HG03520 (cell line): ENCODE results near the gene PTGES2.
"Not testable (repeated sequence)": the region's sequence is repeated elsewhere in the genome, so short reads cannot be mapped to it uniquely, and the experiment has no call there.

Experiments used
- ATAC-seq: cut with Tn5 transposase; IDR thresholded peaks from one replicate; pipeline ENCODE4 v1.9.1; 2021; ENCODE audit warnings: mild to moderate bottlenecking, moderate library complexity; ENCODE audit not compliant: unreplicated experiment

PTGES2 gene

DNA sequence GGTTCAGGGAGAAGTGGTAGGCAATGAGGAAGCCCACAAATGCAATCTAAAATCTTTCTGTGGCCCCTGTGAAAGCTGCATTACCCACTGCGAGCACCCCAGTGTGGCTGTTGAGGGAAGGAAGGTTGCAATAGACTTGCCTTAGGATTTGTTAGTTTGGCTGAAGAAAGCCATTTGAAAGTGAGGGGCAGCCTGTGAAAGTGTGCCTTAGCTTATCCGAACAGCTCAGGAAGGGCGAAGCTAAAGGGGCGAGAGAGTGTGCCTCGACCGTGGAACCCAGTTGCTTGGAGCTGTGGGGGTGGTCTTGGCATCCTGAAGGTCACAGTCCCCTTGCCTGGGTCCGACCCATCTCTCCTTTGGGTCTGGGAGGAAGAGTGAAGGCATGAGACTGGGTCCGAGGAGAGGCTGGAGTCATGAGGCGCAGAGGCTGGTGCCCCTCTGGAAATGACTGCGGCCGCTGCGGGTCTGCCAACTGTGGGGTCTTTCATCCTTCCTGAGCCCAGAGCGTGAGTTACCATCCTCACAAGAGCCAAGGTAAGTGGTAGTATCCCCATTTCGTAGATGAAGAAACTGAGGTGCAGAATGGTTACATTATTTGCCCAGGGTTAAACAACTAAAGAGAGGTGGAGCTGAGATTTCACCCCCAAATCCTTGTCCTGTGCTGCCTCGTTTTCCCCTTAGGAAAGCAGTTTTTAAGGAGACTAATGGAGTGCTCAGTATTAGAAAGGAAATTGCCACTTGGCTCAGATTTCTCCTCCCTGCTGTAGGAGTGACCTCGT lies 35.1 kb downstream of the PTGES2 start:
- ATAC-seq, result no peak

DNA sequence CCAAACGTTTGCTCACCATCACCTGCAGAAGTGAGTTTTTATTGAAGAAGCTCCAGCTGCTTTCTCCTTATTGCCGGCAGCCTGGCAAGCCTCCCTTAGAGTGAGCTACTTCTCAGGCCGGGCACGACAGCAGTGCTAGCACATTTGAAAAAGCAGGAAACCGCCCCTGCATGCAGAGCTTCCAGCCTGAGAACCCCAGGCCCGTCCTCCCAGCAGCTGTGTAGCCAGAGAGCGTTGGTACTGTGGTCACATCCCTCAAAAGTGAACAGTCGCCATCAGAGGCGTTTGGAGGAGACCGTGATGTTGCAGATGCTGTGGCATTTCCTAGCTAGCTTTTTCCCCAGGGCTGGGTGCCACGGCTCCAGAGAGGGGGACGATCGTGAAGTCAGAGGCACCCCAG lies 36.0 kb downstream of the PTGES2 start:
- ATAC-seq, result no peak

DNA sequence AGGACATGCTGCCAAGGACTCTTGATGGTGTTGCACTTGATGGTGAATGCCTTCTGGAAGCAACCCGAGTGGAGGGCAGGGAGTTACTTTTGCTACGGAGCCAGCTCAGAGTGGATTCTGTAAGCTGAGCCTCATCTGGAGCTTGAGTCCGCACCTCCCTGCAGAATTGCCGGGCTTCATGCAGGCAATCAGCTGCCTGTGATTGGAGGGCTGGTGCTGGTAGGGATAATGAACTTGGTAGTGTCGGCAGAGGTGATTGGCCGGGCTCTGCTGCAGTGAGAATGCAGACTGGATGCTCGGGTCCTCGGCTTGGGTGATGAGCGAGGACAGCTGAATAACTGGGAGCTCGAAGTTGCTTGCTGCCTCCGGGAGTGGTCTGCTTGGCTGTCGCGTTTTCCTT lies 36.4 kb downstream of the PTGES2 start:
- ATAC-seq, result no peak

DNA sequence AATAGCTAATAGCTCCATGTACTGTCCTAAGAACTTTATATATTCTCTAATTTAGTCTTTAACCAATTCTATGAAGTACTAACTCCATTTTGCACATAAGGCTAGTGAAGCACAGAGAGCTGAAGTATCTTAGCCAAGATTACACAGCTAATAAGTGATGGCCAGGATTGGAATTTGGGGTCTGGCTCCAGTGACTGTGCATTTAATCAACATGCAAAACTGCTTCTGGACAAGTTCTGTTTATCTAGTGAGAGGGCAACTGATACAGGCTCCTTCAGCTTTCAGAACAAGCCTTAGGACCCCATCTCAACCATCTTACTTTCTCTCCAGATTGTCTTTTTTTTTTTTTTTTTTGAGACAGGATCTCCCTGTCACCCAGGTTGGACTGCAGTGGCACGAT lies 38.2 kb downstream of the PTGES2 start:
- ATAC-seq, result no peak

DNA sequence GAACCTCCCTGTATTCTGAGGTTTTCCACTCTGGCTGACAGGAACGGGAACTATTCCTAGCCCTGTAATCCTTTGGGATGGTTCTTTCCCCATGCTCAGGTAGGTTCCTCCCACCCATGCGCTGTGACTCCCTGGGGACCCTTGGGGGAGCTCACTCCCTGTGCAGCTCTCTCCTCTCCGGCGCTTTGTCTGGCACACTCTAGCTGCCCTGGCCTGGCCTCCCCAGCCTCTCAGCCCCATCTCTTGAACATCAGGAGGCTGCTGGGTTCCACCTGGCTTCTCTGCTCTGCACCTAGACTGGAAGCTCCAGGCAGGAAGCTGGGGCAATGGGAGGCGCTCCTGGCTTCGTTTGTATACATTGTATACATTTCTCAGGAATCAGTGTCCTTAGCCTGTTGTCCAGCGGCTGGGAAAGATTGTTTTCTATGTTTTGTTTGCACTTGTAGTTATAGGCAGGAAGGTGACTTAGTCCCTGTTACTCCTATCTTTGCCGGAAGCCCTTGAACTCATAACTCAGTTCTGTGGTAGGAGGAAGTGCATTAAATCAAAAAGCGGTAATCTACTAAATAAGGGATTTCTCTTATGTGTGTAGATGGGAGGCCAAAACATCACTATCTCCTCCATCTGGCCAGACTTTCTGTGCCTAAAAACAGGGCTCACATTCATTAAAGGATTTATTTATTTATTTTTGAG lies 39.1 kb downstream of the PTGES2 start:
- no peak for ATAC-seq

DNA sequence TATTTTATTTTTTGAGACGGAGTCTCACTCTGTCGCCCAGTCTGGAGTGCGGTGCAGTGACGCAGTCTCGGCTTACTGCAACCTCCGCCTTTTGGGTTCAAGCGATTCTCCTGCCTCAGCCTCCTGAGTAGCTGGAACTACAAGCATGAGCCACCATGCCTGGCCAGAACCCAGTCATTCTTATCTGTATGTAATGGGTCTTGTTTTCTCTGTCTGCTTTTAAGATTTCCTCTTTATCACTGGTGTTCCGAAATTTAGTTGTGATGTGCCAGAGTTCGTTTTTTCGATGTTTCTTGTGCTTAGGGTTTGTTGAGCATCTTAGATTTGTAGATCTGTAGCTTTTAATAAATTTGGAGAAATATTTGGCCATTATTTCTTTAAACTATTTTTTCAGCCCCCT lies 40.3 kb downstream of the PTGES2 start:
- ATAC-seq, result no peak

DNA sequence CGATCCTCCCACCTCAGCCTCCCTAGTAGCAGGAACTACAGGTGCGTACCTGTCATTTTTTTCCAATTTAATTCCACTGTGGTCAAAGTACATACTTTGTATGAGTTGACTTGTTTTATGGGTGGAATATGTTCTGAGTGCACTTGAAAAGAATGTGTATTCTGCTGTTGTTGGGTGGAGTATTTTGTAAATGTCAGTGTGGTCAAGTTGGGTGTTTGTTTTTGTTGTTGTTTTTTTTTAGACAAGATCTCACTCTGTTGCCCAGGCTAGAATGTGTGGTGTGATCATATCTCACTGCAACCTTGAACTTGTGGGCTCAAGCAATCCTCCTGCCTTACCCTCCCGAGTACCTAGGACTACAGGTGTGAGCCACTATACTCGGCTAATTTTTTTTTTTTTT lies 41.6 kb downstream of the PTGES2 start:
- ATAC-seq, result no peak

DNA sequence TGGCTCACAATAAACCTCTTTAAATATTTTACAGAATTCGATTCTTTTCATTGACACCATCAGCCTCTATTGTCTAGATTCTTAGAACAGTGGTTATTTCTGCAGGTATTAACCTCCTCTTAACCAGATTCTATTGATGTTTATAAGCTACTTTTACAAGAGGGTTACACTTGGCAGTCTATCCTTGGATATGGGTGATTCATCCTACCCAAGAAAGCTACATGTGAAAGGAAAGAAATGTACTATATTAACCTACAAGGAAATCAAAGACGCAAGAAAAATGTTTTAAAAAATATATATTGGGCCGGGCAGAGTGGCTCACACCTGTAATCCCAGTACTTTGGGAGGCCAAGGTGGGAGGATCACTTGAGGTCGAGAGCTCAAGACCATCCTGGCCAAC lies 42.8 kb downstream of the PTGES2 start:
- ATAC-seq, result no peak

DNA sequence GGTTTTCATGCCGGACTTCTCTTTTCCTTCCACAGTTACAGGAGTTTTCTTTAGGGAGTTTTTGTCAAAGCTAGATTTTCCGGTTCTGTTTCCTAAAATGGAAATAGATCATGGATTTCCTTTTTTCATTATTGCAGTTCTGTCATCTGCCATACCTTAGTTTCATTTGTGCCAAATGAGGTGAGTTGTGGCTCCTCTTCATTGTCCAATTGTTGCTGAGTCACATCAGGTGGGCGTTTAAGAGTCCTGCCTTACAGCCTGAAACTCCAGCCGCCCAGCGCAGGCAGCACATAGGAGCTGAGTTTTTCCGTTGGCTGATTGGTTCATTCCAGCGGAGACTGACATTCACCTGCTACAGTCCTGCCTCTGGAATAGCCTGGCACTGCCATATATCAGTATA lies 45.4 kb downstream of the PTGES2 start:
- no peak for ATAC-seq

DNA sequence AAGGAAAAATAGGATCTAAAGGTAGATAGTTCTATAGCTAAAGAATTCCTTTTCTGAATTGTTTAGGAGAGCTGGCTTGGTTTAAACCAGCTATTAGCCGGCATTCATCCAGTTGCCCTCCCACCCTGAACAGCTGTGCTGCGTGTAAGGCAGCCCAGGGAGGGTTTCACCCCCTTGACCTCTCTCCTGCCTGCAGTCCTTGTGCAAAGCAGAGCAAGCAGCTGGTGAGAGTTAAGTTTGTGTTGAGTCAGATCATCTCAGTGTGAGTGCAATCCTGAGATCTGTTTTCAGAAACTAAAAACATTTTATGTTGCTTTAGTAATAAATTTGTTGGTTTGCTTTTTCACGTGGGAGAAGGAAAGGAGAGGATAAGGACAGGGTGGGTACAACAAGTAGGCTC lies 46.5 kb downstream of the PTGES2 start:
- ATAC-seq, result no peak

DNA sequence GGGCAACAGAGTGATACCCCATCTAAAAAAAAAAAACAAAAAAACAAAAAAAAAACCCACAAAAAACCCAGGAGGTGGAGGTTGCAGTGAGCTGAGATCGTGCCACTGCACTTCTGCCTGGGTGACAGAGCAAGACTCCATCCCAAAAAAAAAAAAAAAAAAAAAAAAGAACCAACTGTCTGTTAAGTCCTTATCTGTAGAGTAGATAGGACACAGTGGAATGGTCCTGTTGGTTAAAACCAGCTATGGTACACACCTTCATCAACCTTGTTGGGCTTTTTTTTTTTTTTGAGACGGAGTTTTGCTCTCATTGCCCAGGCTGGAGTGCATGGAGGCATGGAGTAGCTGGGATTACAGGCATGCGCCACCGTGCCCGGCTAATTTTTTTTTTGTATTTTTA lies 47.3 kb downstream of the PTGES2 start:
- ATAC-seq, result no peak

DNA sequence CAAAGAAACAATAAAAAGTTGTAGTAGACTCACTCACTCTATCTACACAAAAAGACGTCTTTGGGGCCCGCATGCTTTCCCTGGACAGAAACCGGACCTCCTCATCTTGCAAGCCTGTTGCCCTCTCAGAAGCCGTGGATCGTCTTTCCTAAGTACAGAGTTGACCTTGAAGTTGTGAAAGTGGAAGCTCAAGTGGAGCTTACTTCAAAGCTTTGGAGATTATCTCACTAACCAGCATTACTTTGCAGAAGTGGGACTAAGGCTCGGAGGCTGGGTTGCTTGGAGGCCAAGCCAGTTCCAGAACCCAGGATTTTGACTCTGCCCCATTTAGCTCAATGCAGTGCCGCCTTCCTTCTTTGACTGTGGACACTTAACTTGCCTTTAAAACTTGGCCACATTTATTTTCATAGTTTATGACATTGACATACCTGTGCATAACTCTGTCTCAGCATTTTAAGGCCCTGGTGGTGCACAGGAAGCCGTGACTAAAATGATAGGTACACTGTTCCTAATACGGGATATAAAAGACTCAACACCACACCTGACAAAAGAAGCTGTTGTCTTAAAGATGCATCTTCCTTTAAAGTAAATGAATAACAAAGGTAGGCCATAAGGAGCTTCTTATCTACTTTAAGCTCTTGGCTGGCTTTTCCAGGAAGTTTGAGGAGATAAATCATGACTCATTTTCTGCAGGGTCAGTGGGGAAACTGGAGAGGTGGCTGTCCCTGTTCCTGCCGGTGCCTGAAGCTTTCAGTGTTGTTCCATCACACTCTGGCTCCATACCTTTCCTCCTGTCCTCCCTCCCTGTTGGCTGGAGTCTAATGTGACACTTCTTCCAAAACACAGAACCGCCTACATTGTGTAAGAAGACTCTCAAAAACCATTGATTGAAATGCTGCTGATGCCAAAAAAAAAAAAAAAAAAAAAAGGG lies 48.8 kb downstream of the PTGES2 start:
- ATAC-seq, result no peak

DNA sequence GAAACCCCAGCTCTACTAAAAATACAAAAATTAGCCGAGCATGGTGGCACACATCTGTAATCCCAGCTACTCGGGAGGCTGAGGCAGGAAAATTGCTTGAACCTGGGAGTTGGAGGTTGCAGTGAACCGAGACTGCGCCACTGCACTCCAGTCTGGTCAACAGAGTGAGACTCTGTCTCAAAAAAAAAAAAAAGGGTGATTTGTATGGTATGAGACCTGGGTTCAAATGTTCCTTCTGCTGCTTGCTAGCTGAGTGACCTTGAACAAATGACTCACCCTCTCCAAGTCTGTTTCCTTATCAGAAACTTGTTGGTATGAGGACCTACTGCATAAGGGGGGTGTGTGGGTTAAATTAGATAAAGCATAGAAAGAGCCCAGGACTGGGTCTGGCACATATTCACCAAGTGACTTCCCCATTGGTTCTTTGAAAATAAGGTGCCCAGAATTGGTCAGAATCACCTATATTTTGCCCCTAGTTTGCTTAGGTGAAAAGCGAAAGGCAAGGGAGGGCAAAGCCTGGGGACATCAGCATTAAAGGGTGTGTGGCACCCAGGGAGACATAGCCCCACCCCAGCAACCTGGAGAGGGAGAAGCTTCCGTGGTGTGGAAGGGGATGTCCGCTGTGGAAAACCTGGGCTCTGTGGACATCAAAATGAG lies 49.6 kb downstream of the PTGES2 start:
- no peak for ATAC-seq

DNA sequence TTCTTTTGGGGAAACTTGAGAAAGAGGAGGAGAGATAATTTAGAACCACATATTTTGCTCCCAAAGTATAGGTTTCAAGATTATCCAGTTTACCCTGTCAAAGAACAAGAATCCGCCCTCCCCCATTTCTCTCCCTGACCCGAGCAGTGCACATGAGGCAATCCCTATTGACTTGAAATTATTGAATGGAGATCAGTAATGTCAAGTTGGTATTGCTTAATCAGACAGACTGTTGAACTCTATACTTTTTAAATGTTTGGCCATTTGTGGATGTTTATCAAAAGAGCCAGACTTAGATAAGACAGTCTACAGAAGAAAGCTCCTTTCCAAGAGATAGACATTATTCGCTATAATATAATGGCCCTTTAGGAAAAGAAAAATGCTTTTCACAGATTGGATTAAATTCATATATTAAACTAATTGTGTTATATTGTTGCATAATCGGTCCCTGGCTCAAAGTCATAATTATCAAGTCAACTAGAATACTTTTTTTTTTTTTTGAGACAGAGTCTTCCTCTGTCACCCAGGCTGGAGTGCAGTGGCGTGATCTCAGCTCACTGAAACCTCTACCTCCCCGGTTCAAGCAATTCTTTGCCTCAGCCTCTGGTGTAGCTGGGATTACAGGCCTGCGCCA lies 54.2 kb downstream of the PTGES2 start:
- no peak for ATAC-seq

DNA sequence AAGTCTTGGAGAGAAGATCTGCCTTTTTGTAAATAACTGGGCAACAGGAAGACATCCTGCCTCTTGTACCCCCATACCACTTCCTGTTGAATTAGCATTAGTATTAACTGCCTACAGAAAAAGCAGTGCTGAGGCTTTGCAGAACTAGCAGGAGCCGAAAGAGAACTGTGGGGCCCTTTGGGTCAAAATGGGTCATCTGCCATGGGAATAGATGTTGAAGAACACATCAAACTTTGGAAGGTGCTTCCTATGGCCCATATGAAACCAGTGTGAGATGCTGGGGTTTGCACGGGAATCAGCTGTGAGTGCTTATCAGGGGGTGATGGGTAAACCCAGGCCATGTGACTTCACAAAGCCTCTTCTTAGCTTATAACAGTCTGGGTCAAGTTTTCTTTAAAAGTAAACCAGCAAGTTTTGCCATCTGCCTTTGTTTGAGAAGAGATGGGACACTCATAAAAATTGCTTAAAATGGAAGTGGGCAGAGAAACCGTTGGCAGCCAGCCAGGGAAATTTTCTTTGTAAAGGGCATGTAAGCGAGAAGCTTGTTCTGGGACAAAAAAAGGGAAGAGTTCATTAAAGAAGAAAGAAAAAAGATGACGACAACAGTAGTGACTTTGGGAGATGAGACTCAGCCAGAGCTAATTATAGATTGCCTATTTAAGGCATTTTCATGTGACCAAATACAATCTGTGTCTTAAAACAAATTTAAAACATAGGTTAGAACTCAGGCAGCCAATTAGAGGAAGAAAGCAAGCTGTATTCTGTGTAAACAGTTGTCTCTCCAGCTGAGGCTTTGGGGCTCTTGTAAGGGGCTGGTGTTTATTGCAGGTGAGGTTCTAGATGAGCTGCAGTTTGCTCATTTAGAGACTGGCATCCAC lies 55.1 kb downstream of the PTGES2 start:
- no peak for ATAC-seq

DNA sequence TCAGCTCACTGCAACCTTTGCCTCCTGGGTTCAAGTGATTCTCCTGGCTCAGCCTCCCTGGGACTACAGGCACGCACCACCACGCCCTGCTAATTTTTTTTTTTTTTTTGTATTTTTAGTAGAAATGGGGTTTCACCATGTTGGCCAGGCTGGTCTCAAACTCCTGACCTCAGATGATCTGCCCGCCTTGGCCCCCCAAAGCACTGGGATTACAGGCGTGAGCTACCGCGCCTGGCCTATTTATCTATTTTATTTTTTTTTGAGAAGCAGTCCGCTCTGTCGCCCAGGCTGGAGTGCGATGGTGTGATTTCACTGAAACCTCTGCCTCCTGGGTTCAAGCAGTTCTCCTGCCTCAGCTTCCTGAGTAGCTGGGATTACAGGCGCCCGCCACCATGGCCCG lies 56.1 kb downstream of the PTGES2 start:
- not testable (repeated sequence) for ATAC-seq

DNA sequence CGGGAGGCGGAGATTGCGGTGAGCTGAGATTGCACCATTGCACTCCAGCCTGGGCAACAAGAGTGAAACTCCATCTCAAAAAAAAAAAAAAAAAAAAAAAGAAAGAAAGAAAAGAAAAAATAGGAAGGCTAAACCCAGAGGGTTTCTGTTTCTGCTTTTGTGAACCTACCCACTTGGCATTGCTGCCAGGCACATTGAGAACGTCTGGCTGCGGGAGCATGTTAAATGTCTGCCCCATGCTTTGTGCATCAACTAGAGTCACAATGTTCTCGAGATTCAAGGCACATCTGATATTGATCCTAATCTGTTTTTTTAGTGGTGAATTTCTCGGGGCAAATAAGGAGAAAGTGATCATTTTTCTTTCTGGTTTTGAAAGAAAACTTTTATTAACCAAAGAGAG lies 56.7 kb downstream of the PTGES2 start:
- no peak for ATAC-seq
